HCT116 (cell line): ENCODE measurements around the gene SEMA5A. TPM values are rescaled to one million over a fixed set of nuclear protein-coding genes. Genes with fewer than 3 reads are reported as not detected.

Experiments
- ATAC-seq: fragments of 200-7000 bp; cut with Tn5 transposase; 2 replicates; pipeline ENCODE4 v1.9.1; 2020; ENCODE audit warnings: mild to moderate bottlenecking, moderate library complexity
- BruUV-seq: library from RNA; stranded (reverse); fragments of 400-500 nt; replicated peaks from 2 replicates; lab custom pipeline; 2021; lab: Mats Ljungman, UMichigan
- CTCF ChIA-PET: fragments of 300-600 bp; sonication (Branson Sonifier 250); formaldehyde crosslinking; loops from one replicate; lab custom pipeline; 2021; ENCODE audit warnings: antibody characterized with exemption; lab: Charles Lee
- POLR2A ChIA-PET: fragments of 300-600, 350-600 bp; sonication (Branson Sonifier 250); formaldehyde crosslinking; loops from one replicate; lab custom pipeline; 2021; ENCODE audit warnings: antibody characterized with exemption; lab: Charles Lee
- RAD21 ChIA-PET, 2 experiments: fragments of 300-600 bp; sonication (Branson Sonifier 250); formaldehyde crosslinking; loops; one replicate each; lab custom pipeline; 2023; ENCODE audit warnings: low total read pairs in 2 of 2; ENCODE audit not compliant: uncharacterized antibody in 2 of 2, unreplicated experiment in 2 of 2, low non-redundant PET in 1 of 2; lab: Charles Lee
- DNase-seq: peaks from one replicate; pipeline ENCODE4 v3.0.0-alpha.2; 2010; ENCODE audit warnings: low read depth, low spot score
- H2AFZ ChIP-seq: fragments of 200-600 bp; shearing (Covaris generic), sonication (generic); 2 replicates; pipeline ENCODE4 v1.6.1; 2017; ENCODE audit warnings: low read depth, mixed run types, mixed read lengths, antibody characterized with exemption, low read length; ENCODE audit not compliant: poor library complexity, severe bottlenecking
- H3K27ac ChIP-seq: 2 replicates; pipeline ENCODE4 v1.5.1; 2012; ENCODE audit warnings: low read depth, low read length
- H3K27me3 ChIP-seq: fragments of 200-600 bp; sonication (generic); 2 replicates; pipeline ENCODE4 v1.6.1; 2016; ENCODE audit warnings: mixed run types, low read length, mixed read lengths; ENCODE audit not compliant: insufficient read depth
- H3K36me3 ChIP-seq, 2 experiments: fragments of 200-500 bp in 1 of 2; fragments of 200-600 bp in 1 of 2; sonication (Bioruptor generic) in 1 of 2; sonication (generic) in 1 of 2; 2 replicates each; pipeline versions ENCODE4 v1.5.1 to v1.6.1; 2014 to 2016; ENCODE audit warnings: low read length in 2 of 2, inconsistent platforms in 1 of 2, mixed read lengths in 1 of 2, mixed run types in 1 of 2; ENCODE audit not compliant: insufficient read depth in 2 of 2, control insufficient read depth in 1 of 2
- H3K4me1 ChIP-seq, 2 experiments: fragments of 200-600 bp in 1 of 2; sonication (generic) in 1 of 2; 2 replicates each; pipeline versions ENCODE4 v1.5.1 to v1.6.1; 2012 to 2017; ENCODE audit warnings: low read length in 2 of 2, inconsistent platforms in 1 of 2, mild to moderate bottlenecking in 1 of 2, mixed read lengths in 1 of 2, mixed run types in 1 of 2, moderate library complexity in 1 of 2; ENCODE audit not compliant: insufficient read depth in 2 of 2, control insufficient read depth in 1 of 2
- H3K4me2 ChIP-seq: fragments of 200-600 bp; sonication (generic); 2 replicates; pipeline ENCODE4 v1.6.1; 2017; ENCODE audit warnings: mixed run types, low read length, mixed read lengths
- H3K4me3 ChIP-seq, 2 experiments: fragments of 200-600 bp in 1 of 2; sonication (generic) in 1 of 2; replicated peaks in 1 of 2; 2 replicates each; pipeline ENCODE4 v1.5.1; 2011 to 2016; ENCODE audit warnings: low read length in 2 of 2, control low read depth in 1 of 2, low read depth in 1 of 2, mild to moderate bottlenecking in 1 of 2, mixed read lengths in 1 of 2, mixed run types in 1 of 2
- H3K79me2 ChIP-seq: fragments of 200-600 bp; sonication (generic); 2 replicates; pipeline ENCODE4 v1.6.1; 2017; ENCODE audit warnings: mild to moderate bottlenecking, mixed run types, low read length, moderate library complexity, mixed read lengths; ENCODE audit not compliant: insufficient read depth
- H3K9ac ChIP-seq: fragments of 200-600 bp; sonication (generic); 2 replicates; pipeline ENCODE4 v1.6.1; 2016; ENCODE audit warnings: low read length, mixed read lengths
- H3K9me2 ChIP-seq: fragments of 200-600 bp; sonication (generic), shearing (Covaris generic); 2 replicates; pipeline ENCODE4 v1.6.1; 2017; ENCODE audit warnings: mixed run types, mild to moderate bottlenecking, moderate library complexity; ENCODE audit not compliant: insufficient read depth
- H3K9me3 ChIP-seq, 2 experiments: fragments of 200-500 bp in 1 of 2; fragments of 200-600 bp in 1 of 2; sonication (Bioruptor generic) in 1 of 2; sonication (generic) in 1 of 2; 2 replicates each; pipeline ENCODE4 v1.6.1; 2014 to 2017; ENCODE audit warnings: low read length in 2 of 2, mixed read lengths in 2 of 2, inconsistent platforms in 1 of 2, low read depth in 1 of 2, mild to moderate bottlenecking in 1 of 2, mixed run types in 1 of 2, moderate library complexity in 1 of 2; ENCODE audit not compliant: control insufficient read depth in 1 of 2, insufficient read depth in 1 of 2
- H4K20me1 ChIP-seq: fragments of 200-600 bp; sonication (generic), shearing (Covaris generic); 2 replicates; pipeline ENCODE4 v1.6.1; 2017; ENCODE audit warnings: mixed run types, mild to moderate bottlenecking, moderate library complexity; ENCODE audit not compliant: insufficient read depth
- ELF1 ChIP-seq: IDR thresholded peaks from 2 replicates; pipeline ENCODE4 v1.6.1; 2012; ENCODE audit warnings: low read depth, borderline replicate concordance
- EZH2phosphoT487 ChIP-seq: fragments of 200-600 bp; IDR thresholded peaks from 2 replicates; pipeline ENCODE4 v1.6.1; 2018; ENCODE audit warnings: antibody characterized with exemption, borderline replicate concordance
- POLR2A ChIP-seq: IDR thresholded peaks from 2 replicates; pipeline ENCODE4 v1.7.0; 2011; ENCODE audit warnings: borderline replicate concordance; ENCODE audit not compliant: insufficient read depth, insufficient read length; ENCODE audit errors: extremely low read depth
- RAD21 ChIP-seq: IDR thresholded peaks from 2 replicates; pipeline ENCODE4 v1.6.1; 2012; ENCODE audit warnings: low read depth, mild to moderate bottlenecking
- SRF ChIP-seq: IDR thresholded peaks from 2 replicates; pipeline ENCODE4 v1.6.1; 2012; ENCODE audit warnings: low read depth
- YY1 ChIP-seq: IDR thresholded peaks from 2 replicates; pipeline ENCODE4 v1.6.1; 2011; ENCODE audit warnings: low read length, low read depth, moderate library complexity, mild to moderate bottlenecking; ENCODE audit not compliant: insufficient replicate concordance; ENCODE audit errors: extremely low read depth
- intact Hi-C: fragments of 100-400 bp; cut with micrococcal nuclease; formaldehyde crosslinking; loops from 2 replicates; pipeline ENCODE4 v1.10.0; 2022
- total RNA-seq: library from RNA; stranded (reverse); gene quantifications from one replicate; pipeline ENCODE4 v1.2.1, GENCODE V29; 2021; ENCODE audit not compliant: unreplicated experiment
- TF ChIP-seq, protein P1 (sequence below): IDR thresholded peaks from 2 replicates; pipeline ENCODE4 v1.6.1; 2011; ENCODE audit warnings: mild to moderate bottlenecking, low read length, moderate library complexity; ENCODE audit not compliant: insufficient replicate concordance; ENCODE audit errors: extremely low read depth
- TF ChIP-seq, protein P2 (sequence below): IDR thresholded peaks from 2 replicates; pipeline ENCODE4 v1.6.1; 2012; ENCODE audit warnings: low read depth
- TF ChIP-seq, protein P3 (sequence below): IDR thresholded peaks from 2 replicates; pipeline ENCODE4 v1.6.1; 2012
- TF ChIP-seq, protein P4 (sequence below), 3 experiments: fragments of 200-600 bp in 1 of 3; sonication (generic) in 1 of 3; IDR thresholded peaks in 2 of 3; conservative IDR thresholded peaks in 1 of 3; 2 replicates each; pipeline ENCODE4 v1.5.1; 2012 to 2017; ENCODE audit warnings: low read depth in 2 of 3, low read length in 2 of 3, antibody characterized with exemption in 1 of 3, borderline replicate concordance in 1 of 3, control low read depth in 1 of 3, mild to moderate bottlenecking in 1 of 3, mixed read lengths in 1 of 3, mixed run types in 1 of 3, moderate library complexity in 1 of 3; ENCODE audit not compliant: insufficient read depth in 1 of 3
- TF ChIP-seq, protein P5 (sequence below): IDR thresholded peaks from 2 replicates; pipeline ENCODE4 v1.6.1; 2012

Gene SEMA5A
- total RNA-seq, 1 experiment from 2014 or later, result 0.02 TPM

DNA sequence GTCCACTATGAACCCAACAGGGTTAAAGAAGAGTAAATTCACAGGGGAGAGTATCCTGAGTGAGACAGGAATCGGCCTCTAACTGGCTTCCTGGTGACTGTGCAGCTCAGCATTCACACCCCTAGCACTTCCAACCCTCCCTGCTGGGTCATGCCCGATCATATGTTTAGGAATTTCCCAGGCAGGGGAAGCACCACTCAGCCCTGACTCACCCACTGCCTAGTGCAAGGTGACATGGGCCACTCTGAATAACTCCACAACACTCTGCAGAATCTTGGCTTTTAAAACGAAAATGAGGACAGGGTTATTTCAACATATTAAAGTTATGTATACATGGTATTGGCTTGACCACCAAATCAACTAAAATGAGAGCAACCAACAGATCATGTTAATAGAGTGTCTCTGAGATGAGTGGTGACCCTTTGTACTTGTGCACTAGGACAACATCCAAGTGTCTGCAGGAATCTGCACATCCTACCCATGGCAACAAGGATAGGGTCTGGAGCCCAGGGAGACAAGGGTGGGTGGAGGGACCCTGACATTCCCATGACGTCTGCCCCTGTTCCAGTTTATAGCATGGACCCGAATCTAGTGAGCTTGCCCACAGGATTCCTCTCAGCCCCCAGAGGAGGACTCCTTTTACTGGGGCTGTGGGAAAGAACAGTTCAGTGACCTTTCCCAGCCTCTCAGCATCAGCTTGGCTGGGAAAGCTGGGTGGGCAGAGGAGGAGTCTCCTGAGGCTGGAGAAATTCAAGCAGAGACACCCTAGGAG lies 485.8 kb downstream of the SEMA5A start (continued):
- TF ChIP-seq, protein P1, sequence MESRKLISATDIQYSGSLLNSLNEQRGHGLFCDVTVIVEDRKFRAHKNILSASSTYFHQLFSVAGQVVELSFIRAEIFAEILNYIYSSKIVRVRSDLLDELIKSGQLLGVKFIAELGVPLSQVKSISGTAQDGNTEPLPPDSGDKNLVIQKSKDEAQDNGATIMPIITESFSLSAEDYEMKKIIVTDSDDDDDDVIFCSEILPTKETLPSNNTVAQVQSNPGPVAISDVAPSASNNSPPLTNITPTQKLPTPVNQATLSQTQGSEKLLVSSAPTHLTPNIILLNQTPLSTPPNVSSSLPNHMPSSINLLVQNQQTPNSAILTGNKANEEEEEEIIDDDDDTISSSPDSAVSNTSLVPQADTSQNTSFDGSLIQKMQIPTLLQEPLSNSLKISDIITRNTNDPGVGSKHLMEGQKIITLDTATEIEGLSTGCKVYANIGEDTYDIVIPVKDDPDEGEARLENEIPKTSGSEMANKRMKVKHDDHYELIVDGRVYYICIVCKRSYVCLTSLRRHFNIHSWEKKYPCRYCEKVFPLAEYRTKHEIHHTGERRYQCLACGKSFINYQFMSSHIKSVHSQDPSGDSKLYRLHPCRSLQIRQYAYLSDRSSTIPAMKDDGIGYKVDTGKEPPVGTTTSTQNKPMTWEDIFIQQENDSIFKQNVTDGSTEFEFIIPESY, result no peak
- TF ChIP-seq YY1, result no peak

DNA sequence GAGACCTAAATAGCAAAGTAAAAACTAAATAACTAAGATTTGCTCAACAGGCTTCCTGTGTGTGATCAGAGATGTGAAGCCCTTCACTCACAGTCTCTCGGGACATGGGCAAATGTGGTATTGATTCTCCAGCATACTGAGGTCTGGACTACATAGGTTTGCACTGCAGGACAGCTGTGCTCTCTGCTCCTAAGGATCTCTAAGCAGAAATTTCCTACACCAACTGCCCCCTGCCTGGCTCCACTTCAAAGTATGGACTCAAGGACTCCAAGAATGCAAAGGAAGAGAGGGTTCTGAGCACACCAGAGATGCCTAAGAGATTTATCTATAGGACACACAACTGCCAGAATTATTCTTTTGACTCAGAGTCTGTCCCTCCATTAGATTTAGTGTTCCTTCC lies 487.2 kb downstream of the SEMA5A start:
- Histone ChIP-seq H2AFZ (no peak overlapping the region), H3K27me3 (no peaks in the 10 kb centered on the region), H3K4me2 (no peak overlapping the region), H3K36me3 (no peaks in the 10 kb centered on the region), H3K4me3 (no peak overlapping the region), H4K20me1 (no peaks in the 10 kb centered on the region), H3K79me2 (no peaks in the 10 kb centered on the region), H3K27ac (no peak overlapping the region), H3K9me2 (no peaks in the 10 kb centered on the region), H3K9ac (no peak overlapping the region), H3K4me1 (no peaks in the 10 kb centered on the region), H3K9me3 (peaks cover 5 to 36% of the 10 kb centered on the region in 2 experiments; a peak in 2 of 4 replicates)
- no TSS peak for BruUV-seq
- intact Hi-C loops, result no loop called here
- no peak for ATAC-seq
- ChIA-PET CTCF (no interaction called here), RAD21 (no interaction called here), POLR2A (no interaction called here)
- DNase-seq, result no peak
- TF ChIP-seq, protein P2, sequence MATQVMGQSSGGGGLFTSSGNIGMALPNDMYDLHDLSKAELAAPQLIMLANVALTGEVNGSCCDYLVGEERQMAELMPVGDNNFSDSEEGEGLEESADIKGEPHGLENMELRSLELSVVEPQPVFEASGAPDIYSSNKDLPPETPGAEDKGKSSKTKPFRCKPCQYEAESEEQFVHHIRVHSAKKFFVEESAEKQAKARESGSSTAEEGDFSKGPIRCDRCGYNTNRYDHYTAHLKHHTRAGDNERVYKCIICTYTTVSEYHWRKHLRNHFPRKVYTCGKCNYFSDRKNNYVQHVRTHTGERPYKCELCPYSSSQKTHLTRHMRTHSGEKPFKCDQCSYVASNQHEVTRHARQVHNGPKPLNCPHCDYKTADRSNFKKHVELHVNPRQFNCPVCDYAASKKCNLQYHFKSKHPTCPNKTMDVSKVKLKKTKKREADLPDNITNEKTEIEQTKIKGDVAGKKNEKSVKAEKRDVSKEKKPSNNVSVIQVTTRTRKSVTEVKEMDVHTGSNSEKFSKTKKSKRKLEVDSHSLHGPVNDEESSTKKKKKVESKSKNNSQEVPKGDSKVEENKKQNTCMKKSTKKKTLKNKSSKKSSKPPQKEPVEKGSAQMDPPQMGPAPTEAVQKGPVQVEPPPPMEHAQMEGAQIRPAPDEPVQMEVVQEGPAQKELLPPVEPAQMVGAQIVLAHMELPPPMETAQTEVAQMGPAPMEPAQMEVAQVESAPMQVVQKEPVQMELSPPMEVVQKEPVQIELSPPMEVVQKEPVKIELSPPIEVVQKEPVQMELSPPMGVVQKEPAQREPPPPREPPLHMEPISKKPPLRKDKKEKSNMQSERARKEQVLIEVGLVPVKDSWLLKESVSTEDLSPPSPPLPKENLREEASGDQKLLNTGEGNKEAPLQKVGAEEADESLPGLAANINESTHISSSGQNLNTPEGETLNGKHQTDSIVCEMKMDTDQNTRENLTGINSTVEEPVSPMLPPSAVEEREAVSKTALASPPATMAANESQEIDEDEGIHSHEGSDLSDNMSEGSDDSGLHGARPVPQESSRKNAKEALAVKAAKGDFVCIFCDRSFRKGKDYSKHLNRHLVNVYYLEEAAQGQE, result no peak
- TF ChIP-seq, protein P3, sequence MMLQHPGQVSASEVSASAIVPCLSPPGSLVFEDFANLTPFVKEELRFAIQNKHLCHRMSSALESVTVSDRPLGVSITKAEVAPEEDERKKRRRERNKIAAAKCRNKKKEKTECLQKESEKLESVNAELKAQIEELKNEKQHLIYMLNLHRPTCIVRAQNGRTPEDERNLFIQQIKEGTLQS, result no peak
- no peak for TF ChIP-seq EZH2phosphoT487
- TF ChIP-seq, protein P4, sequence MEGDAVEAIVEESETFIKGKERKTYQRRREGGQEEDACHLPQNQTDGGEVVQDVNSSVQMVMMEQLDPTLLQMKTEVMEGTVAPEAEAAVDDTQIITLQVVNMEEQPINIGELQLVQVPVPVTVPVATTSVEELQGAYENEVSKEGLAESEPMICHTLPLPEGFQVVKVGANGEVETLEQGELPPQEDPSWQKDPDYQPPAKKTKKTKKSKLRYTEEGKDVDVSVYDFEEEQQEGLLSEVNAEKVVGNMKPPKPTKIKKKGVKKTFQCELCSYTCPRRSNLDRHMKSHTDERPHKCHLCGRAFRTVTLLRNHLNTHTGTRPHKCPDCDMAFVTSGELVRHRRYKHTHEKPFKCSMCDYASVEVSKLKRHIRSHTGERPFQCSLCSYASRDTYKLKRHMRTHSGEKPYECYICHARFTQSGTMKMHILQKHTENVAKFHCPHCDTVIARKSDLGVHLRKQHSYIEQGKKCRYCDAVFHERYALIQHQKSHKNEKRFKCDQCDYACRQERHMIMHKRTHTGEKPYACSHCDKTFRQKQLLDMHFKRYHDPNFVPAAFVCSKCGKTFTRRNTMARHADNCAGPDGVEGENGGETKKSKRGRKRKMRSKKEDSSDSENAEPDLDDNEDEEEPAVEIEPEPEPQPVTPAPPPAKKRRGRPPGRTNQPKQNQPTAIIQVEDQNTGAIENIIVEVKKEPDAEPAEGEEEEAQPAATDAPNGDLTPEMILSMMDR (IDR thresholded peaks at IDR 0.05 in 2 of 3, conservative IDR thresholded peaks at IDR 0.05 in 1 of 3; ENCODE audit: borderline replicate concordance in 1 of 3, insufficient read depth in 1 of 3, low read depth in 2 of 3, low read length in 2 of 3), result no peak
- TF ChIP-seq, protein P5, sequence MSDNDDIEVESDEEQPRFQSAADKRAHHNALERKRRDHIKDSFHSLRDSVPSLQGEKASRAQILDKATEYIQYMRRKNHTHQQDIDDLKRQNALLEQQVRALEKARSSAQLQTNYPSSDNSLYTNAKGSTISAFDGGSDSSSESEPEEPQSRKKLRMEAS, result no peak
- no peak for TF ChIP-seq RAD21
- TF ChIP-seq ELF1, result no peak
- TF ChIP-seq SRF, result no peak
- TF ChIP-seq POLR2A, result no peak
